Measurements from ENCODE around the gene TOM1.

Gene TOM1

DNA sequence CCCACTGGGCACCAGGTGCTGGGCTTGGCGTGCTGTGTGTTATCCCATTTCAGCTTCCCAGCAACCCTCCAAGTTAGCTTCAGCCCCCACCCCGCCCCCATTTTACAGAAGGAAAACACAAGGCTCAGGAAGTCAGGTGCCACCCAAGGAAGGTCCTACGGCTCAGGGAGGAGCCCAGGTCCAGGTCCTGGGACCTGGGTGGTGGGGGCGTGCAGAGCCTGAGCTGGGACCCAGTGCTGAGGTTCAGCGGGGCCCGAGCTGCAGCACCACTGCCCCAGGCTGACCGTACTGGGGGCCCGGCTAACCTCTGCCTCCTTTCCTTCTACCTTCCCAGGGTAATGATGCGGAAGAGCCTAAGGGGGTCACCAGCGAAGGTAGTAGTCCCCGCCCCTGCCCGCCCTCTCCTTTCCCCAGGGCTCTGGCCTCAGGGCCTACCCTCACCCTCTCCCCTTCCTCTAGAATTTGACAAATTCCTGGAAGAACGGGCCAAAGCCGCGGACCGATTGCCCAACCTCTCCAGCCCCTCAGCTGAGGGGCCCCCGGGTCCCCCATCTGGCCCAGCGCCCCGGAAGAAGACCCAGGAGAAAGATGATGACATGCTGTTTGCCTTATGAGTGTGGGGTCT, 47.0 kb downstream of the TOM1 start:
- Mint-ChIP-seq H3K27me3 (ENCODE audit: low read depth, poor library complexity) (peaks cover 4% of the 10 kb centered on the region), H3K36me3 (ENCODE audit: low read depth) (no peaks in the 10 kb centered on the region), H3K4me3 (no peak overlapping the region), H3K27ac (no peak overlapping the region), H3K4me1 (peaks cover 26% of the 10 kb centered on the region), H3K9me3 (no peaks in the 10 kb centered on the region)
- DNase-seq, result no peak
- TF ChIP-seq, protein P1, sequence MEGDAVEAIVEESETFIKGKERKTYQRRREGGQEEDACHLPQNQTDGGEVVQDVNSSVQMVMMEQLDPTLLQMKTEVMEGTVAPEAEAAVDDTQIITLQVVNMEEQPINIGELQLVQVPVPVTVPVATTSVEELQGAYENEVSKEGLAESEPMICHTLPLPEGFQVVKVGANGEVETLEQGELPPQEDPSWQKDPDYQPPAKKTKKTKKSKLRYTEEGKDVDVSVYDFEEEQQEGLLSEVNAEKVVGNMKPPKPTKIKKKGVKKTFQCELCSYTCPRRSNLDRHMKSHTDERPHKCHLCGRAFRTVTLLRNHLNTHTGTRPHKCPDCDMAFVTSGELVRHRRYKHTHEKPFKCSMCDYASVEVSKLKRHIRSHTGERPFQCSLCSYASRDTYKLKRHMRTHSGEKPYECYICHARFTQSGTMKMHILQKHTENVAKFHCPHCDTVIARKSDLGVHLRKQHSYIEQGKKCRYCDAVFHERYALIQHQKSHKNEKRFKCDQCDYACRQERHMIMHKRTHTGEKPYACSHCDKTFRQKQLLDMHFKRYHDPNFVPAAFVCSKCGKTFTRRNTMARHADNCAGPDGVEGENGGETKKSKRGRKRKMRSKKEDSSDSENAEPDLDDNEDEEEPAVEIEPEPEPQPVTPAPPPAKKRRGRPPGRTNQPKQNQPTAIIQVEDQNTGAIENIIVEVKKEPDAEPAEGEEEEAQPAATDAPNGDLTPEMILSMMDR (IDR thresholded peaks at IDR 0.05), result no peak

DNA sequence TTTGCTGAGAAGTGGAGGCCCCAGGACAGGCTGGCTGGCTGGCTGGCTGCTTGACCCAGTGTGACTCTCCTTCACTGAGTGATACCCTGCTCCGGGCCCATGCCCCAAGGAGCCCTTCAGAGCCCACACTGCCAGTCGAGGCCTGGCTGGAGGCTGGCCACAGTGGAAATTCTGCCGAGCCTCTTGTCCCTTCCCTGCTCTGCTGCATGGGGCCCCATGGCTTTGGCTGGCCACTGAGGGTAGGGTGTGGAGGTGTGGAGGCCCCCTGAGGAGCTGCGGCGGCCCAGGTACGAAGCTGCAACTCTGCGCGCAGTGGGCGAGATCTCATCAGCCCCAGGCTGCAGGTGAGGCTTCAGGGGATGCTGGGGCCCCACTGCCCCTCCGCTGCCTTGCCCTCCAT, 47.8 kb downstream of the TOM1 start:
- no peak overlapping the region for H3K27ac Mint-ChIP-seq
- H3K9me3 Mint-ChIP-seq, result no peaks in the 10 kb centered on the region
- TF ChIP-seq, protein P1 (IDR thresholded peaks at IDR 0.05), result no peak
- H3K36me3 Mint-ChIP-seq (ENCODE audit: low read depth), result no peaks in the 10 kb centered on the region
- H3K4me3 Mint-ChIP-seq, result no peak overlapping the region
- peaks cover 34% of the 10 kb centered on the region for H3K4me1 Mint-ChIP-seq
- DNase-seq, result no peak
- peaks cover 4% of the 10 kb centered on the region for H3K27me3 Mint-ChIP-seq (ENCODE audit: low read depth, poor library complexity)

DNA sequence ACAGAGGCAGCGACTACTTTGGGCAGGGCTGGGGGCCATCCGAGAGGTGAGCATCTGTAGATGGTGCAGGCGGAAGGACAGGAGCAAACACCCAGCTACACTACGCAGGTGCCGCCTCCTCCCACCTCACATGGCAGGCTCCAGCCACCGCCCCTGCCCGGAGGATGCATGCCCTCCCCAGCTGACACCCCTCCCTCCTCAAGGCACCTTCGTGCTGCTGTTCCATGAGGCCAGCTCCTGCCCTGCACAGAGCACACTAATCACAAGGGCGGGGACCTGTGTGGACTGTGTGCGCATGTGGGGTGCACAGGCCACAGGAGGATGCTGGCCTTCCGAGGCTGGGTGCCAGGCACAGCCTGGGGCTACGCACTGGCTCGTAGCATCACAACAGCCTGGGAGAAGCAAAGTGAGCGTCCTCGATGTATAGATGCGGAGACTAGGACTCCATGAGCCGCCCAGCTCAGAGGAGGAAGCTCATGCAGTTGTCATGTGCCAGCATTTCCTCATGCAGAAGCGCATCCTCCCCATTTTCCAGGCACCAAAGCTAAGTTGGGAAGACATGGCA, 48.4 kb downstream of the TOM1 start:
- peaks cover 36% of the 10 kb centered on the region for H3K4me1 Mint-ChIP-seq
- no peak overlapping the region for H3K4me3 Mint-ChIP-seq
- DNase-seq, result no peak
- TF ChIP-seq, protein P1 (IDR thresholded peaks at IDR 0.05), result no peak
- H3K9me3 Mint-ChIP-seq, result no peaks in the 10 kb centered on the region
- H3K36me3 Mint-ChIP-seq (ENCODE audit: low read depth), result no peaks in the 10 kb centered on the region
- H3K27ac Mint-ChIP-seq, result no peak overlapping the region
- H3K27me3 Mint-ChIP-seq (ENCODE audit: low read depth, poor library complexity), result peaks cover 4% of the 10 kb centered on the region

DNA sequence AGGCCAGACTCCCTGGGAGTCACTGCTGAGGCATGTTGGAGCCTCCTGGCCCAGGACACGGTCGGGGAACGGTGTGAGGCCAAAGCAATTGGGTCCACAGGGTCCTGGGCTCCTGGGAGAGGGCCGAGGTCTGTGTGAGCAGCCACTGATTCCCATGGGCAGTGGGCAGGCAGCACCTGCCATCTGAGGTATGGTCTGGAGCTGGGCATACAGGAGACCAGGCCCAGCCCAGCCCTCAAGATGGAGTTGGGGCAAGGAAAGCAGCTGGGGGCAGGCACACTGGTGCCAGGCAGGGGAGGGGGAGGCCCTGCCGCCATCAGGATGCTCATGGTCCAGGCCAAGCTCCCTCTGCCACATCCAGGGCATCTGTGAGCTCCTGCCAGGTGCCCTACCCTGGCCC, 49.0 kb downstream of the TOM1 start:
- Mint-ChIP-seq H3K4me3 (no peak overlapping the region), H3K27me3 (ENCODE audit: low read depth, poor library complexity) (peaks cover 4% of the 10 kb centered on the region), H3K36me3 (ENCODE audit: low read depth) (no peaks in the 10 kb centered on the region), H3K4me1 (peaks cover 36% of the 10 kb centered on the region), H3K27ac (no peak overlapping the region), H3K9me3 (no peaks in the 10 kb centered on the region)
- TF ChIP-seq, protein P1 (IDR thresholded peaks at IDR 0.05), result no peak
- no peak for DNase-seq

DNA sequence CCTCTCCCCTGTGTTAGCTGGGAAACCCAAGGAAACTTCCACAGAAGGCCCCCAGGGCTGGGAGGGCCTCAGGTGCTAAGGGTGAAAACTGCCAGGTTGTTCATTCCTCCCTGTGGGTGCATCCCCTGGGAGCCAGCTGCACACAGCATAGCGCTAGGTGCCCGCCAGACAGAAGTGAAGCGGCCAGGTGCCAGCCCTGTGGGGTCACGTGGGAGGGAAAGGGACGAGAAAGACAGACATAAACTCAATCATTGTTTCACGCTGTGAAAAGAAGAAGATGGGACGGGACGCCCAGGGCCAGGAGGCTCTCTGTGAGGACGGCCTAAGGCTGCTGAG, 49.6 kb downstream of the TOM1 start:
- peak overlapping the region; percentile 22 for H3K27ac Mint-ChIP-seq

More for the DNA sequence above, 49.6 kb downstream of the TOM1 start:
- DNase-seq, result no peak
- H3K4me1 Mint-ChIP-seq, result peaks cover 36% of the 10 kb centered on the region
- H3K4me3 Mint-ChIP-seq, result no peak overlapping the region
- H3K36me3 Mint-ChIP-seq (ENCODE audit: low read depth), result no peaks in the 10 kb centered on the region
- H3K27me3 Mint-ChIP-seq (ENCODE audit: low read depth, poor library complexity), result peaks cover 4% of the 10 kb centered on the region
- H3K9me3 Mint-ChIP-seq, result no peaks in the 10 kb centered on the region
- TF ChIP-seq, protein P1 (IDR thresholded peaks at IDR 0.05), result no peak
